H1 (cell line): ENCODE data around the gene RHOH. TPM values are rescaled to one million over a fixed set of nuclear protein-coding genes. Genes with fewer than 3 reads are reported as not detected.

Experiments
- ASH2L ChIP-seq: fragments of 200-600, 300-600 bp; sonication (generic); IDR thresholded peaks from one replicate; pipeline ENCODE4 v1.7.1; 2017; ENCODE audit warnings: low read length
- BACH1 ChIP-seq: IDR thresholded peaks from 2 replicates; pipeline ENCODE4 v1.6.1; 2012; ENCODE audit warnings: low read length, improper control_type of control experiment
- CHD7 ChIP-seq: fragments of 300-600 bp; sonication (generic); IDR thresholded peaks from 2 replicates; pipeline ENCODE4 v1.7.1; 2012; ENCODE audit warnings: low read length, moderate library complexity, mild to moderate bottlenecking, inconsistent platforms; ENCODE audit not compliant: insufficient replicate concordance
- GABPA ChIP-seq: IDR thresholded peaks from 2 replicates; pipeline ENCODE4 v1.6.1; 2011; ENCODE audit warnings: mild to moderate bottlenecking, low read length, moderate library complexity, borderline replicate concordance; ENCODE audit not compliant: insufficient read depth
- HDAC6 ChIP-seq: IDR thresholded peaks from one replicate; pipeline ENCODE4 v1.7.1; 2012; ENCODE audit warnings: low read depth, mild to moderate bottlenecking, inconsistent platforms, low read length, moderate library complexity
- KDM5A ChIP-seq: fragments of 200-600 bp; IDR thresholded peaks from 2 replicates; pipeline ENCODE4 v1.7.1; 2012; ENCODE audit warnings: mild to moderate bottlenecking, low read length, inconsistent platforms, mixed read lengths
- polyA plus RNA-seq, 7 experiments: library from polyadenylated mRNA; depleted of rRNA in 3 of 7; stranded (reverse) in 5 of 7; unstranded in 2 of 7; fragments of >200 nt in 5 of 7; fragments of 200-250 nt in 2 of 7; gene quantifications; 1 replicate in 5 of 7; 2 replicates in 1 of 7; 4 replicates in 1 of 7; pipeline versions ENCODE4 v1.2.1 to v1.2.3, GENCODE V29; 2011 to 2013; ENCODE audit warnings: missing spikeins in 2 of 7, mixed read lengths in 2 of 7
- total RNA-seq: library from RNA; stranded (reverse); fragmentation: NEBNext Ultra II Directional; extraction: Animal tissue kit (Norgen Biotek cat#: 25700); gene quantifications from 2 replicates; pipeline ENCODE4 v1.2.1, GENCODE V29; 2021
- TF ChIP-seq, protein P1 (sequence below): IDR thresholded peaks from 2 replicates; pipeline ENCODE4 v1.6.1; 2011; ENCODE audit warnings: low read depth, mild to moderate bottlenecking, low read length; ENCODE audit not compliant: insufficient read depth
- TF ChIP-seq, protein P2 (sequence below): IDR thresholded peaks from 2 replicates; pipeline ENCODE4 v1.6.1; 2012; ENCODE audit warnings: inconsistent platforms

Gene RHOH
- total and polyA plus RNA-seq, 2 of the 8 experiments (the other 6 are each of a cell fraction or from before 2014, with no cell fraction given): 5.9 to 6.9 TPM

GRCh38 chr4:40269133-40269532 lies 72.3 kb downstream of the RHOH start (continued):
- TF ChIP-seq CHD7: no peak
- TF ChIP-seq, protein P1, sequence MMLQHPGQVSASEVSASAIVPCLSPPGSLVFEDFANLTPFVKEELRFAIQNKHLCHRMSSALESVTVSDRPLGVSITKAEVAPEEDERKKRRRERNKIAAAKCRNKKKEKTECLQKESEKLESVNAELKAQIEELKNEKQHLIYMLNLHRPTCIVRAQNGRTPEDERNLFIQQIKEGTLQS: no peak
- TF ChIP-seq, protein P2, sequence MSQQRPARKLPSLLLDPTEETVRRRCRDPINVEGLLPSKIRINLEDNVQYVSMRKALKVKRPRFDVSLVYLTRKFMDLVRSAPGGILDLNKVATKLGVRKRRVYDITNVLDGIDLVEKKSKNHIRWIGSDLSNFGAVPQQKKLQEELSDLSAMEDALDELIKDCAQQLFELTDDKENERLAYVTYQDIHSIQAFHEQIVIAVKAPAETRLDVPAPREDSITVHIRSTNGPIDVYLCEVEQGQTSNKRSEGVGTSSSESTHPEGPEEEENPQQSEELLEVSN: no peak
- TF ChIP-seq ASH2L: no peak
- no peak for TF ChIP-seq BACH1
- no peak for TF ChIP-seq HDAC6
- TF ChIP-seq GABPA: no peak
- TF ChIP-seq KDM5A: no peak
